GM21447 (cell line): ENCODE data around the gene HCFC1.
A peak's percentile ranks its signal among the peaks of the same experiment; 100 is the strongest.
"Not testable (repeated sequence)": the region's sequence is repeated elsewhere in the genome, so short reads cannot be mapped to it uniquely, and the experiment has no call there.

Source experiments
- ATAC-seq: cut with Tn5 transposase; IDR thresholded peaks from one replicate; pipeline ENCODE4 v1.9.1; 2021; ENCODE audit not compliant: unreplicated experiment

HCFC1 gene

DNA sequence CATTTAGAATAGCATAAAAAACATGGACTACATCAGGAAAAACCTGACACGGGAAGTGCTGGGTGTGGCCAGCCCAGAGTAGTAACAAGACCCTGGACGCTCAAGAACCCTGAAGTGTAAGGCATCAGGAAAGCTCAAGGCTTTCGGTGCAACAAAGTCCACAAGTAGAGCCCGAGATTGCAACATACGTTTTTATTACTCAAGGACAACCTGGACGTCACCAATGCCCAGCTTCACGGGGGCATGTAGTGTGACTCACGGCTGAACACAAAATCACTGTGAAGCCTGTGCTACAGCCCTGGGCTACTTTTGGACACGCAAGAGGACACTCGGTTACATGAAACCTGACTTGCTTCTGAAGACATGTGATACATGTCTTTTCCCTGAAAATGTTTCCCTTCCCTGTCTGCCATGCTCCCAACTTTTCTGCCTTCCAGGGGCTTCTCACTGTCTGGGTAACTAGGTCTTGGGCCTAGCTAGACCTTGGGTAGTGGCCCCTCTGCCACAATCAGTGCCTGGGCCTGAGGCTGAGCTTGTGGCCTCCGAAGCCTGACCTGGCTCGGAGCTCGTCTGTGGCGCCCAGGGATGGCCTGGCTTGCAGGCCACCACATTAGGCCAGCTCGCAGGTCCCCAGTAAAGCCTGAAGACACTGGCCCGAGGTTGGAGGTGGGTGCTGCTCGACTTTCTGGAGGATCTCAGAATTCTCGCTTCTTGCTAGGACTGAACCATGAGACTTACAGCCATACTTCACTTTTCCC, 38.9 kb upstream of the HCFC1 start:
- no peak for ATAC-seq

DNA sequence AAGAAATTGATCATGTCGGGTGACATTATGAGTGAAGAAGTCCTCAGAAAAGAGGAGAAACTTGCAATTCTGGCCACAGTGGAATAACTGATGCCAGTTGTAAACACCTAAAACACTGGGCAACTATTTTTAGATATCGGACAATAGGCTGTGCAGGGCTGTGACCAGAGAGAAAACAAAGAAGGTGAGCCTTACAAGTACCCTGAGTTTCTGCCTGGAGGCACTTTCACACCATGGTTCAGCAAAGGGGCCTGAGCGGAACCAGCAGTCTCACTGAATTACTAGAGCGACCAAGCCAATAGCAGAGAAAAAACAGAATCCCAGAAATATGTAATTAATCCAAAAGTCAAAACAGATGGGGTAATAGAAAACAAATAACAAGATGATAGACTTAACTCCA, 36.9 kb upstream of the HCFC1 start:
- no peak for ATAC-seq

DNA sequence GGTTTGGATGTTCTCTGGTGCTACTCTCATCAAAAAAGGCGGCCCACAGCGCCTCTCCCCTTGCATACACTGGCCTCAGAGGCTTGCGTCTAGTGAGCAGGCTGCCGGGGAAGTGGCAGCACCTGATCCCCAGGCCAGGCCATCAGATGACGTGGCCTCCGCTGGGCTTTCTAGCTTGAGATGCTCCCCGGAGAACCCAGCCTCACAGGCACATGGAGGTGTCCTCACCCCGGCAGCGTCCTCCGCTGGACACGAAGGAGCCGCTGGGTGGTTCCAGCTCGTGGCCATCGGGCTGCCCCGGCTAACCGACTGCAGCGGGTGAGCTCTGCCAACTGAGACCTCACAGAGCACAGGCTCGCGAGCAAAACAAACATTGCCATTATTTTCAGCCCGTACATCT, 35.3 kb upstream of the HCFC1 start:
- no peak for ATAC-seq

DNA sequence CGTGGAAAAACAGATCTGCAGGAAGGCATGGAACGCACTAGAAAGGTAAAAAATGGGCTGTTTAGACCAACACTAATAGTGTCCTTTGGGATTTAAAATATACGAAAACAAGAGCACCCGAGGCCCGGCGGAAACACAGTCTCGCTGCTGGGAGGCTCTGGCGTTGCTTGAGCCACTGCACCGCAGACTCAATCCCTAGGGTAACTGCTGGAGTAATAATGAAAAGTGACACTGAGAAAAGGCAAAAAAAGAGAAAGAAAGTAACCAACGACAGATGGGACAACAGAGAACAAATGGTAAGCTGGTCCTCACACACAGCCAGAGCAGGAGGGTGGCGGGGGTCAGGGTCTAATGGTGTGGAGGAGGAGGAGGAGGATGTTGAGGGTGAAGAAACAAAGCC, 32.7 kb upstream of the HCFC1 start:
- no peak for ATAC-seq

DNA sequence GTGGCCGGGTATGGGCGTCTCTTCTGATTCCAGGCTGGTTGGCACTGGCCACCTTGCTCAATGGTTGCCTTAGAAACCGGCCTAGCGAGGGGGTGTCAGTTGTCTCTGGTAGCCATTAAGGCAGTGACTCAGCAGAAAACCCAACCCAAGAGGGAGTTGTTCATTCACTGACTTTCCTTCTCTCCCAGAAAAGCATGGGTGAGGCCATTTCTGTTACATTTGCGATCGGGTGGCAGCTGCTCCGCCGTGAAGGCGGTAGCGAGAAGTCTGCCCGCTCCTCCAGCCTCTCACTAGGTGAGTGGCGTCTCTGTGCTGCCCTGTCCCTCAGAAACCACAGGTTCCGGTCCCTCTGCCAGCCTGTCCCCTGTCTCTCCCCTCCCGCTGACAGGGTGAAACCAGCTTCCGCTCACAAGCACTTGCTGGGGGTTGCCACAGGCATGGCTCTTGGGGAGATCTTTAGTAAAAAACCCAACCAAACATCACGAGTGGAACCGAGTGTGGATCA, 30.6 kb upstream of the HCFC1 start:
- ATAC-seq = peak; percentile 58

DNA sequence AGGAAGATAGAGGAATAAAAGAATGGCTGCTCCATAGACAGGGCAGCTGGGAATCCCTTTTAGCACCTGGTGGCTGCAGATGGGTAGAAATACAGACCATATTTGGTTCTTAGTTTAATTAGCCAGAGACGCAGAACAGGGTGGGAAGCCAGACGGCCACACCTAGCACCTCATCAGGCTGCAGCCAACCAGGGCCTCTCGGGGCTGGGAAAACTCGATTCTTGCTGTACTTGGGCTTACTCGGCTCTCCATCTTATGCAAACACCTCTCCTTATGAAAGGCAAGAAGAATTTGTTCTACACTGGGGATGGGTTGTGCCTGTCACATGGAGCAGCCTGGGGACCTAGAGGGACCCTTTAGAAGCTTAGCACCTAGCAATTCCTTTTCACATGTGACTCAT, 28.4 kb upstream of the HCFC1 start:
- no peak for ATAC-seq

DNA sequence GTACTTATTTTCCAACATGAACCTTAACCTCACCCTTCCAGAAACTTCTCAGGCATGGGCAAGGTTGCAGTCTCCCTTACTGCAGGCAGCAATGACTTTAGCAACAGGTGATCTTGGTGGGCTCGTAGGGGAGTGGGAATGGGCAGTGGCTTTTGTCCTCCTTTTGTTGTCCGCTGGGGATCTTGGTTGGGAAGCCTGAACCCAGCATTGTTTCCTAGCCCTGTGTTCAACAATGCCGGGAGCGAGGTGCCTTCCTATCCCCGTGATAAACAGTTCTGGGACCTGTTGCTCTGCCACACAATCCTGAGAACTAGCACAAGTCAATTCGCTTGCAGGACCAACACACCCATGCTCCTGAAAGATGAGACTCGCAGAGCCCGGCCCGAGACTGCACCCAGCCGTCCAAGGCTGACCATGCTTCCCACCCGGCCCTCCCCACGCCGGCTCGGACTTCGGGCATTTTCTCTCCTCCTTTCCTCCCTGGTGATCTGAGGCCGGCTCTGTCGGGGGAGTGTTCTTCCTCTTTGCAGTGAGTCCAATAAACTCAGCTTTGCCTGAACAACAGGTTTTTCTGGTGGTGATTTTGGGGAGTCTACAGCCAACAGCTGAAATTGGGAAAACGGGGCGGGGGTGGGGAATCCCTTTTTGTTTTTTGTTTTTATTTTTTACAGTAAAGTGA, 27.9 kb upstream of the HCFC1 start:
- ATAC-seq = no peak

DNA sequence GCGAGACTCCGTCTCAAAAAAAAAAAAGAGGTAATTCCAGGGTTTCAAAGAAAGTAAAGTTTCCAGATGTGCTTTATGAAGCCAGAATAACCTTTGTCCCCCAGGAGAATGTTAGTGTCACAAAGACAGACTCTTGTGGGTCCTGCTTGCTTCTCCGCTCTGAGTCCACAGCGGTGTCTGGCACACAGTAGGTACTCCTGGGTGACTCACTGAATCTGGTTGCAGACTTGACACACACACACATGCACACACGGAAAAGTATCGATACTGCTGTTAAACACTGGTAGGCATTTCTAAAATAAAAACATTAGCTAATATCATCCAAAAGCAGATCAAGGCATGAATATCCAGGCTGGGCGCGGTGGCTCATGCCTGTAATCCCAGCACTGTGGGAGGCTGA, 23.9 kb upstream of the HCFC1 start:
- no peak for ATAC-seq

DNA sequence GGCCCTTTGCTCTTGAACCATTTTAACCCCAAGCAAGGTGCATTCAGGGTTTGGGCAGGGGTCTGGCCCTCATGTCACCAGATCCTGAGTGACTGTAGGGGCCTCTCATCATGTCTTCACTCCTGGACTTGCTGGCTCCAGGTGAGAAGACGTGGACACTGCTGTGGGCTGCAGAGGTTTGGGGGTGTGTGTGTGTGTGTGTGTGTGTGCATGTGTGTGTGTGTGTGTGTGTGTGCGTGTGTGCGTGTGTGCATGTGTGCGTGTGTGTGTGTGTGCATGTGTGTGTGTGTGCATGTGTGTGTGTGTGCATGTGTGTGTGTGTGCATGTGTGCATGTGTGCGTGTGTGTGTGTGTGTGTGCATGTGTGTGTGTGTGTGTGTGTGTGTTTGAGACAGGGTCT, 22.8 kb upstream of the HCFC1 start:
- ATAC-seq = not testable (repeated sequence)

DNA sequence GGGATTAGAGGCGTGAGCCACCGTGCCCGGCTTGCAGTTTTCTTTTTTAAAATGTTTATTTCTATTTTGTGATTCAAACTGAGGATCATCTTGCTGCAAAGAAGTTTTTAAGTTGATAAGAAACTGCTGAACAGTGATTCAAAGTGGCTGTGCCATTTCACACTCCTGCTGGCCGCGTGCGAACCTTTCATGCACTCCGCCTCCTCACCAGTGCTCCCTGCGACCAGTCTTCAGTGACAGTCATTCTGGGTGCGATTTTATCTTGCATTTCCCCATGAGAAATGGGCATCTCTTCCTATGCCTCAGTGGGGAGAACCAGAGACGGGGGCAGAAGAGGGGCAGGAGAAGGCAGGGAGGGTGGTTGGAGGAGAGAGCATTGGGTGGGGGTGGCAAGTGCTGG, 22.4 kb upstream of the HCFC1 start:
- ATAC-seq = no peak

DNA sequence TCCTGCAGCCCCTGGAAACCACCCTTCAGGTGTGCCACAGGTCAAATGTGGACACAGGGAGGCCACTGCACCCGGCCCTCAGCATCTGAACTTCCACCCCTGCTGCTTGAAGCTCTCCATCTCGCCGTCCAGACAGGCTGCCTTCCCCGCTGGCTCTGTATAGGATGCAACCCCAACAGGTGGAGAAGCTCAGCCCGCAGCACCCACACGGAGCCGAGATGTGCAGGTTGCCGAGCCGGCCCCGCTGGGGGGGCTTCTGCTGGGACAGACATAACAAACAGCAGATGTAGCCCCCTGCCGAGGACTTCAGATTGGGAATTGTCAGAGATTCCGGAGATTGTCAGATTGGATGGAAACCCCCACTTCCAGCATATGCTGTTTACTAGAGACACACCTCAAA, 21.5 kb upstream of the HCFC1 start:
- ATAC-seq = no peak

DNA sequence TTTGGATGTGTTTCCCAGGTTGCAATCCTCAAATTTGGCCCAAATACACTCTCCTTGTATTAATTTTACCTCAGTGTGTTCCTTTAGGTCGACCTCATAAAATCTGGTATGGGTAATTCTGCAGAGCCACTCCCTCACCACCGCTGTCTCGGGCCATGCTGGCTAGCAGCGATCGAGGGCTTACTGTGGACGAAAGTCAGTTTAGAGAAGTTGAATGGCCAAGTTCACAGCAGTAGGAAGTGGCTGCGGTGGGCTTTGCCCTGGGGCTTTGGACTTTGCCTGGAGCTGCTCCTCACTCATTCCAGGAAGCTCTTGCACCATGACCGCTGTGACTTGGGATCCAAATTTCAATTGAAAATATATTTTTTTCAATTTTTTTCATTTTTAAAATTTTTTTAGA, 20.6 kb upstream of the HCFC1 start:
- ATAC-seq = no peak

DNA sequence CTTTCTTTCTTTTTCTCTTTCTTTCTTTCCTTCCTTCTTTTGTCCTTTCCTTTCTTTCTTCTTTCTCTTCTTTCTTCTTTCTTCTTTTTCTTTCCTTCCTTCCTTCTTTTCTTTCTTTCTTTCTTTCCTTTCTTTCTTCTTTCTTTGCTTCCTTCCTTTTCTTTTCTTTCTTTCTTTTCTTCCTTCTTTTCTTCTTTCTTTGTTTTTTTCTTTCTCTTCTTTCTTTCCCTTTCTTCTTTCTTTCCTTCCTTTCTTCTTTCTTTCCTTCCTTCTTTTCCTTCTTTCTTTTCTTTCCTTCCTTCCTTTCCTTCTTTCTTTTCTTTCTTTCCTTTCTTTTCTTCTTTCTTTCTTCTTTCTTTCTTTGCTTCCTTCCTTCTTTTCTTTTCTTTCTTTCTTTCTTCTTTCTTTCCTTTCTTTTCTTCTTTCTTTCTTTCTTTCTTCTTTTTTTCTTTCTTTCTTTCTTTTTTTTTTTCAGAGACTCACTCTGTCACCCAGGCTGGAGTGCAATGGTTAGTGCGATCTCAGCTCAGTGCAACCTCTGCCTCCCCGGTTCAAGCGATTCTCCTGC, 19.5 kb upstream of the HCFC1 start:
- no peak for ATAC-seq

DNA sequence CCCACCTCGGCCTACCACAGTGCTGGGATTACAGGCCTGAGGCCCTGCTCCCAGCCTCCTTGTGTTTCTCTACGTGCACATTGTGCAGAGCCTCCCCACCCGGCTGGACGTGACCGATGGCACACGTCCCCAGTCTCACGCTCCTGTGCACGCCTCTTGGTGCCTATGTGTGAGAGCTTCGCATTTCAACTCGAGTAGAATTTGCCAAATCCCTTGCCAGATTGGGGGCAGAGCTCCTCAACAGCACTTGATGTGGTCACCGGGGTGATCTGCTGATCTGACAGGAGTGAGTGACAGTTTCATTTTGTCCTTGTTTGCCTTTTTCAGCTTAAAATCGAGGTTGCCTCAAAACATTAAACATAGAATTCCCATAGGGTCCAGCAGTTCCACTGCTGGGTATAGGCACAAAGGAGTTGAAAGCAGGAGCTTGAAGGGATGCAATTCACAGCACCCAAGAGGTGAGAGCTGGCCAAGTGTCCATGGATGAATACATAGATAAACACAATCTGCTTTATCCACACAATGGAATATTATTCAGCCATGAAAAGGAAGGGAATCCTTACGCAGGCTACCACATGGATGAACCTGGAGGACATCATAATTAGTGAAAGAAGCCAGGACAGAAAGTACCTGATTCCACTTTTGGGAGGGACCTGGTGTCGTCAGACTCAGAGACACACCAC, 18.5 kb upstream of the HCFC1 start:
- no peak for ATAC-seq

DNA sequence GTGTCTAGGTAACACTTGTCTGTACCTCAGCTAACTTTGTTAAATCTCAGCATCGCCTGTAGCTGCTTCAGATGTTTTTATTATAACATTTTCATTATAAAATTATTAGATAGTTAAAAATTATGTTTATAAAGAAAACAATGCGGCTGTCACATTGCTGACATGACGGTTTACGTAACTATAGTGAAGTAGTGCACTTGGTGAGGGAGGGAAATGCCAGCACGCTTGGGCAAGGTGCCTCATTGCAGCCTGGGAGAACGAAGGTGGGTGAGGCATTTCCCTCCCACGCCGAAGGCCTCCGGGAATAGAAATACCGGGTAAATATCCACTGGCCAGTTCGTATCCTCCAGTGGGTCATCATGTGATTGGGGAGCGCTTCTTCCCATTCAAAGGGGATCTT, 16.9 kb upstream of the HCFC1 start:
- ATAC-seq = no peak

DNA sequence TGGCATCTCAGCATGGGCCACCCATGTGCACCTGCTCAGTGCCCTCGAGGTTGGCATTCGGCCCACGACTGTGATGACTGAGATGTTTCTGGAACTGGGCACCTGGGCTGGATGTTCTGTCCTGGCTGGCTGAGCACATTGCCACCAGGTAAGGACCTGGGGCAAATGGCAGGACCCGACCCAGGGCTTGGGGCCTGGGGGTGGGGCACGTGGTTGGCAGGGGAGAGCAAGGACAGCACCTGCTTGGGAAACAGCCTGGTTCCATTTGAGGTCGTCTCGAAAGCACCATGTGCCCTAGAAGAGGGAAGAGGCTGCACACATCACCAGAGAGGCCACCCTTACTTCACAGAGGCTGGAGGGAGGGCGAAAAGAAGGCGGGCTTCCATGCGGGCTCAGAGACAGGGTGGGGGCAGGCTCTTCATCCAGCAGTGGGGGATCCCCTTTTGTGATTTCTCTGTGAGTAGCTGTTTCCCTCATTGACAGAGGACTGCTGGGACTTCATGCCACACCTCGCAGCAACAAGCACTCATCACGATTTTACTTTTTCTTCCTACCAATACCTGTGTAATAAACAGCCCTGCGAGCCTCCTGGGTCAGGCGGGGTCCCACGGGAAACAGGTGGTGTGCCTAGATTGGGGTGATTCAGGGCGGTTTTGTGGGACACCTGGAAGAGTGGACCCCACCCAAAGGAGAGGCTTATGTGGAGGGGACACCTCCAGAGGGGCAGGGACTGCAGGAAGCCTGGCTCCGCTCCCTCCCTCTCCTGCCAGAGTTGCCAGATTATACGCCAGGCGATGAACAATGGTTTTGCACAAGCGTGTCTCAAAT, 12.9 kb upstream of the HCFC1 start:
- no peak for ATAC-seq

DNA sequence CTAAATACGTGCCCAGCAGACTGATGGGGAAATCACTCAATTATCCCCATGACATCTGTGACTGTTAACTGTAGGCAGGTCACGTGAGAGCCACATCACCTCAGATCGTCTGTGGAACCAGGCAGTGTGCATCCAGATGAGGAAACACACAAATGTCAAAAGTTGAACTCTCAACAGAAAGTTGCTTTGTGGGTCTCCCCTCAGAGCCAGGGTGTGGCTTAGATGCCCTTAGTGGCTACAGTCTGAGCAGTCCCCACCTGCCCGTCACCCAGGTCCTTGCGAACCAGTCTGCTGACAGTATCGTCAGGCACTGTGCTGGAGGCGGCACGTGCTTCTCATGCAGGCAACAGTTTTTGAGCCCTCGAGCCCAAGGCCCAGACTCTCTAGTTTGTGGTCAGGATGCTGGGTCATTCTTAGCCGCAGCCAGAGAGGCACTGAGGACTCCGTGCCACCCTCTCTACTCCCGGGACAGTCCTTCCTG, 11.7 kb upstream of the HCFC1 start:
- no peak for ATAC-seq

DNA sequence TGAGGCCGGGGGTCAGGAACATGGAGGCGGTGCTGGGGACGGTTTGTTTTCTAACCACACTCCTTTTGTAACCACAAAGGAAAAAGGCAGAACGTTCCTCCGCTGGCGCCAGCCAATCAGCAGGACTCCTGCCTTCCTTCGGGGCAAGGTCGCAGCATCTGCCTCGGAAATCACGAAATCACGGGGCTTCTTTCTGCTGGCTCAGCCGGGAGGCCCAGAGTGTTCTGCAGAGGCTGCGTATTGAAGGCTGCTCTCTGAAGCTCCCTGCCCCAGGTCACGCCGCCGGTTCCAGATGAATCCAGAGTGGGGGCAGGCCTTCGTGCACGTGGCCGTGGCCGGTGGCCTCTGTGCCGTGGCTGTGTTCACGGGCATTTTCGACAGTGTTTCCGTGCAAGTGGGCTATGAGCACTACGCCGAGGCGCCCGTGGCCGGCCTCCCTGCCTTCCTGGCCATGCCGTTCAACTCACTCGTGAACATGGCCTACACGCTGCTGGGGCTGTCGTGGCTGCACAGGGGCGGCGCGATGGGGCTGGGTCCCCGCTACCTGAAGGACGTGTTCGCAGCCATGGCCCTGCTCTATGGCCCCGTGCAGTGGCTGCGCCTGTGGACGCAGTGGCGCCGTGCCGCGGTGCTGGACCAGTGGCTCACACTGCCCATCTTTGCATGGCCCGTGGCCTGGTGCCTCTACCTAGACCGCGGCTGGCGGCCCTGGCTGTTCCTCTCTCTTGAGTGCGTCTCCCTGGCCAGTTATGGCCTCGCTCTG, 10.3 kb upstream of the HCFC1 start:
- no peak for ATAC-seq

DNA sequence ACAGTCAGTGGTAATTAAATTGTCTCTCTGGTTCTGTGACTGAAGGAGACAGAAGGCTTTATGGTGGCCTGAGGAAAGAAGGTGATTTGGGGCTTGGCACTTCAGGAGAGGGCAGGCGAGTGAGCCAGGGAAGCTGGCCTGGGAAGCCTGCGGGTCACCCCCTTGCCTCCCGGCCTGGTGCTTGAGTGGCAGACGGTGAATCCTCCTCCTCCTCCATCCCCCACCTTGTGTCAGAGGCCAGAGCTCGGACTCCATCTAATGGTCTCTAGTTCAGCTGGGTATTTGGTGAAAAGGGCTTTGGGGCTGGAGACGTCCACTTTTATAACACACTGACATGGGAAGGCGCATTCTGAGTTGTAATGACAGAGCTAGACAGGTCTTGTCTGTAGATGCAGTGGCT, 9.6 kb upstream of the HCFC1 start:
- no peak for ATAC-seq

DNA sequence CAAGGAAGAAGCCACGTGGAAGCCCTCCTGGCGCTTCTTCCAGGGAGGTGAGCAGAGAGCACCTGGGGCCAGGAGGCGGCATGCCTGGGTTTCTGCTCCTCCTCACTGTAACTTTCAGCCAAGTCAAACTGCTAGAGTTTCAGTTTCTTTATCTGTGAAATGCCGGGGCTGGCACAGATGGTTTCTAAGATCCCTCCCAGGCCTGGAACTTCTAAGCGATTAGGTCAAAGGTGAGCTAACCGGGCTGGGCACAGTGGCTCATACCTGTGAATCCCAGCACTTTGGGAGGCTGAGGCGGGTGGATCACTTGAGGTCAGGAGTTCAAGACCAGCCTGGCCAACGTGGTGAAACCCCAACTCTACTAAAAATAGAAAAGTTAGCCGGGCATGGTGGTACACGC, 8.8 kb upstream of the HCFC1 start:
- ATAC-seq = not testable (repeated sequence)
